Activated CD8-positive, alpha-beta memory T cell treated with anti-CD3 and anti-CD28 coated beads, Interleukin-2, amount 50 U/mL, for 1 hour (primary cell): Measurements from ENCODE around the gene ZHX3.

ENCODE experiments used
- DNase-seq: peaks from one replicate; pipeline ENCODE4 v3.0.0-alpha.2; 2020; ENCODE audit errors: extremely low read depth

ZHX3 gene

GRCh38 chr20:41304002-41304401, 13.5 kb downstream of the ZHX3 start:
- no peak for DNase-seq

GRCh38 chr20:41300886-41301285, 16.6 kb downstream of the ZHX3 start:
- no peak for DNase-seq

- DNase-seq, result no peak
Observed at GRCh38 chr20:41300383-41300782, 17.1 kb downstream of the ZHX3 start.

- DNase-seq, result no peak
Observed at GRCh38 chr20:41299899-41300298, 17.6 kb downstream of the ZHX3 start.

- no peak for DNase-seq
Observed at GRCh38 chr20:41293269-41294037, 24.1 kb downstream of the ZHX3 start.

- DNase-seq, result no peak
Observed at GRCh38 chr20:41290804-41291389, 26.6 kb downstream of the ZHX3 start.

- DNase-seq, result no peak
Observed at GRCh38 chr20:41287327-41287726, 30.2 kb downstream of the ZHX3 start.

- no peak for DNase-seq
Observed at GRCh38 chr20:41286240-41286851, 31.2 kb downstream of the ZHX3 start.

GRCh38 chr20:41279546-41280225, 37.8 kb downstream of the ZHX3 start:
- DNase-seq, result no peak

GRCh38 chr20:41278936-41279335, 38.6 kb downstream of the ZHX3 start:
- DNase-seq, result no peak

- DNase-seq, result no peak
Observed at GRCh38 chr20:41277049-41277448, 40.5 kb downstream of the ZHX3 start.

GRCh38 chr20:41276317-41276751, 41.2 kb downstream of the ZHX3 start:
- no peak for DNase-seq

GRCh38 chr20:41275301-41275731, 42.2 kb downstream of the ZHX3 start:
- DNase-seq, result no peak

GRCh38 chr20:41274152-41274551, 43.4 kb downstream of the ZHX3 start:
- no peak for DNase-seq

- DNase-seq, result no peak
Observed at GRCh38 chr20:41273445-41273844, 44.1 kb downstream of the ZHX3 start.

GRCh38 chr20:41272339-41272738, 45.2 kb downstream of the ZHX3 start:
- no peak for DNase-seq

- DNase-seq, result no peak
Observed at GRCh38 chr20:41268917-41269652, 48.4 kb downstream of the ZHX3 start.

- no peak for DNase-seq
Observed at GRCh38 chr20:41268402-41268801, 49.1 kb downstream of the ZHX3 start.

- DNase-seq, result no peak
Observed at GRCh38 chr20:41265938-41266337, 51.6 kb downstream of the ZHX3 start.

GRCh38 chr20:41264819-41265218, 52.7 kb downstream of the ZHX3 start:
- DNase-seq, result no peak

- DNase-seq, result no peak
Observed at GRCh38 chr20:41261790-41262717, 55.5 kb downstream of the ZHX3 start.
